Pancreas (tissue), 10 donors: ENCODE results near the gene ARID5B. TPM values are rescaled to one million over a fixed set of nuclear protein-coding genes. Genes with fewer than 3 reads are reported as not detected.

Experiments used
- ATAC-seq, 4 donors: fragments of 200-7000 bp; cut with Tn5 transposase; one replicate each; pipeline versions ENCODE4 v1.8.0 to v1.9.1; 2020; ENCODE audit warnings: mild to moderate bottlenecking in 4 of 4, moderate library complexity in 4 of 4
- DNase-seq, 6 donors: peaks; one replicate each; pipeline ENCODE4 v3.0.0-alpha.2; 2020
- FAIRE-seq: peaks from 2 replicates; lab custom pipeline; 2012; peaks lifted over from hg19 to GRCh38; lab: Jason Lieb, UNC
- H3K27ac ChIP-seq, 4 donors: fragments of 200-600 bp; sonication (generic); 1 replicate in 3 of 4; 2 replicates in 1 of 4; pipeline versions ENCODE4 v1.5.0 to v1.8.0; 2020
- H3K27me3 ChIP-seq, 4 donors: fragments of 200-600 bp; one replicate each; pipeline ENCODE4 v1.8.0; 2021
- H3K36me3 ChIP-seq, 3 donors: fragments of 200-600 bp; sonication (generic) in 1 of 3; one replicate each; pipeline versions ENCODE4 v1.5.0 to v1.8.0; 2020 to 2021
- H3K4me1 ChIP-seq, 3 donors: fragments of 200-600 bp; one replicate each; pipeline ENCODE4 v1.8.0; 2021
- H3K4me3 ChIP-seq, 4 donors: fragments of 200-600 bp; sonication (generic) in 2 of 4; one replicate each; pipeline versions ENCODE4 v1.5.0 to v1.8.0; 2020 to 2021
- H3K9me3 ChIP-seq, 4 donors: fragments of 200-600 bp; one replicate each; pipeline ENCODE4 v1.8.0; 2021
- CTCF ChIP-seq, 4 donors: fragments of 200-600 bp; sonication (generic) in 3 of 4; IDR thresholded peaks; one replicate each; pipeline versions ENCODE4 v1.5.0 to v1.8.0; 2021; ENCODE audit warnings: antibody characterized with exemption in 4 of 4
- WGBS, 2 donors: extraction: QIAGEN DNeasy Blood & Tissue Kit; methylation state at CpG; one replicate each; pipeline ENCODE4 v1.1.7; 2013; 5-methylcytosine and 5-hydroxymethylcytosine counted together
- intact Hi-C, 3 donors: fragments of 100-400 bp; cut with DNase I; formaldehyde crosslinking; loops; one replicate each; pipeline versions ENCODE4 v1.11.1 to v1.14.2; 2022
- polyA plus RNA-seq, 2 donors: library from polyadenylated mRNA; stranded (reverse); fragments of 200-250 nt; gene quantifications; one replicate each; pipeline ENCODE4 v1.2.3, GENCODE V29; 2013
- total RNA-seq, 6 donors: library from RNA; stranded (reverse); fragmentation: NEBNext Ultra II Directional in 4 of 6; extraction: Animal tissue kit (Norgen Biotek cat#: 25700) in 4 of 6; gene quantifications; one replicate each; pipeline versions ENCODE4 v1.2.1 to v1.2.4, GENCODE V29; 2021 to 2023
- donor health status: healthy with polysubstance abuse.
- donor health status: DM: no; HTN: no; CAD: no; lungs with moderate emphysema.
- donor health status: DM: no; HTN: no; CAD: no.
- donor health status: control.
- donor health status: control.
- donor health status: Bipolar disorder and iron deficiency.
- donor health status: DM: yes; HTN: yes; CAD: no.
- donor health status: DM: no; HTN: no; CAD: no.
- donor health status: DM: no; HTN: no; CAD: no.
- donor health status: DM: yes; HTN: yes; CAD: no.

ARID5B gene
- total and polyA plus RNA-seq, 8 donors: 2.6 to 13.0 (median 5.0) TPM

GRCh38 chr10:61923210-61923949 lies 21.9 kb downstream of the ARID5B start:
- no peak for TF ChIP-seq CTCF (IDR thresholded peaks at IDR 0.05)
- WGBS, 2 donors: 24 to 32% methylated on average over 6 of the region's 6 CpGs

GRCh38 chr10:61923950-61924274 lies 22.4 kb downstream of the ARID5B start:
- H3K9me3 ChIP-seq: no peaks in the 10 kb centered on the region
- H3K4me1 ChIP-seq: peaks cover 0 to 9% (median 6%) of the 10 kb centered on the region in 3 donors
- H3K36me3 ChIP-seq: no peaks in the 10 kb centered on the region
- DNase-seq (no peak), ATAC-seq (peak in 1 of 4 donors; percentile 10), FAIRE-seq (no peak)
- no peak overlapping the region for H3K27ac ChIP-seq
- 84 to 86% methylated on average over 2 of the region's 2 CpGs for WGBS, 2 donors
- no peak overlapping the region for H3K4me3 ChIP-seq
- no peaks in the 10 kb centered on the region for H3K27me3 ChIP-seq
- TF ChIP-seq CTCF (IDR thresholded peaks at IDR 0.05): no peak
- intact Hi-C loops: no loop called here

More at GRCh38 chr10:61923210-61923949, 21.9 kb downstream of the ARID5B start:
- Histone ChIP-seq H3K27me3 (no peaks in the 10 kb centered on the region), H3K27ac (peak overlapping the region in 1 of 4 donors; percentile 17), H3K4me1 (peaks cover 0 to 9% (median 6%) of the 10 kb centered on the region in 3 donors), H3K9me3 (no peaks in the 10 kb centered on the region), H3K4me3 (no peak overlapping the region), H3K36me3 (no peaks in the 10 kb centered on the region)
- intact Hi-C loops: no loop called here
- FAIRE-seq (no peak), DNase-seq (peak in 2 of 6 donors; percentile 21 to 28), ATAC-seq (peak; percentile 88 to 93 (median 90))

- 83 to 97% methylated on average over 4 of the region's 4 CpGs for WGBS, 2 donors
- H3K4me1 ChIP-seq: no peaks in the 10 kb centered on the region
- no peak overlapping the region for H3K27ac ChIP-seq
- FAIRE-seq (no peak), DNase-seq (no peak), ATAC-seq (no peak)
- H3K36me3 ChIP-seq: no peaks in the 10 kb centered on the region
- no peaks in the 10 kb centered on the region for H3K9me3 ChIP-seq
- no peak overlapping the region for H3K4me3 ChIP-seq
- TF ChIP-seq CTCF (IDR thresholded peaks at IDR 0.05): no peak
- intact Hi-C loops: no loop called here
- H3K27me3 ChIP-seq: no peaks in the 10 kb centered on the region
Observed at GRCh38 chr10:61929555-61929954, 28.1 kb downstream of the ARID5B start.

GRCh38 chr10:61931620-61932332 lies 30.3 kb downstream of the ARID5B start:
- intact Hi-C loops: no loop called here
- H3K4me3 ChIP-seq: no peak overlapping the region
- no peak for FAIRE-seq
- no peaks in the 10 kb centered on the region for H3K36me3 ChIP-seq
- no peak for ATAC-seq
- WGBS, 2 donors: 89 to 100% methylated on average over 6 of the region's 6 CpGs
- H3K4me1 ChIP-seq: no peaks in the 10 kb centered on the region
- no peak for DNase-seq
- TF ChIP-seq CTCF (IDR thresholded peaks at IDR 0.05): no peak
- H3K27ac ChIP-seq: no peak overlapping the region
- H3K9me3 ChIP-seq: no peaks in the 10 kb centered on the region
- no peaks in the 10 kb centered on the region for H3K27me3 ChIP-seq
